H1 (cell line): ENCODE measurements around the gene FARP2. TPM values are rescaled to one million over a fixed set of nuclear protein-coding genes. Genes with fewer than 3 reads are reported as not detected.

ENCODE experiments used
- CTCF ChIA-PET: fragments of 300-600 bp; sonication (Branson Sonifier 250); formaldehyde crosslinking; loops from one replicate; lab custom pipeline; 2021; ENCODE audit not compliant: partially characterized antibody; lab: Charles Lee
- POLR2A ChIA-PET: fragments of 300-600 bp; sonication (Branson Sonifier 250); formaldehyde crosslinking; loops from one replicate; lab custom pipeline; 2021; ENCODE audit warnings: inconsistent platforms; ENCODE audit not compliant: partially characterized antibody; lab: Charles Lee
- DNase-seq, 2 experiments: peaks; one replicate each; pipeline versions ENCODE4 v3.0.0 to v3.0.0-alpha.2; 2010 to 2022; ENCODE audit warnings: low spot score in 2 of 2, low read depth in 1 of 2, mixed read lengths in 1 of 2
- FAIRE-seq: peaks from 2 replicates; lab custom pipeline; 2011; peaks lifted over from hg19 to GRCh38; lab: Jason Lieb, UNC
- H2AFZ ChIP-seq: 2 replicates; pipeline ENCODE4 v1.8.1; 2012; ENCODE audit warnings: low read length, inconsistent platforms
- H2AK5ac ChIP-seq: 2 replicates; pipeline ENCODE4 v1.6.1; 2013; ENCODE audit warnings: low read depth, low read length
- H2BK120ac ChIP-seq: replicated peaks from 2 replicates; pipeline ENCODE3; 2013; ENCODE audit warnings: low read depth, low read length, inconsistent platforms
- H2BK12ac ChIP-seq: 2 replicates; pipeline ENCODE4 v1.6.1; 2013; ENCODE audit warnings: low read depth, low read length
- H2BK15ac ChIP-seq: 2 replicates; pipeline ENCODE4 v1.6.1; 2013; ENCODE audit warnings: low read length
- H2BK20ac ChIP-seq: 2 replicates; pipeline ENCODE4 v1.6.1; 2013; ENCODE audit warnings: low read length
- H2BK5ac ChIP-seq: 2 replicates; pipeline ENCODE4 v1.6.1; 2013; ENCODE audit warnings: low read depth, low read length
- H3K14ac ChIP-seq: 2 replicates; pipeline ENCODE4 v1.6.1; 2013; ENCODE audit warnings: inconsistent platforms; ENCODE audit not compliant: insufficient read length
- H3K18ac ChIP-seq: 2 replicates; pipeline ENCODE4 v1.6.1; 2013; ENCODE audit warnings: low read length; ENCODE audit errors: extremely low read depth
- H3K23ac ChIP-seq: 2 replicates; pipeline ENCODE4 v1.6.1; 2013; ENCODE audit warnings: inconsistent platforms; ENCODE audit not compliant: insufficient read length
- H3K23me2 ChIP-seq: 2 replicates; pipeline ENCODE4 v1.6.1; 2013; ENCODE audit warnings: low read depth, low read length
- H3K27ac ChIP-seq: 2 replicates; pipeline ENCODE4 v1.6.1; 2011; ENCODE audit warnings: low read depth, low read length, inconsistent platforms
- H3K27me3 ChIP-seq, 4 experiments: replicated peaks in 1 of 4; 1 replicate in 1 of 4; 2 replicates in 3 of 4; pipeline versions ENCODE4 v1.6.1 to v1.8.1; 2011 to 2013; ENCODE audit warnings: low read length in 3 of 4, mild to moderate bottlenecking in 3 of 4, inconsistent platforms in 2 of 4, mixed read lengths in 2 of 4, moderate library complexity in 1 of 4; ENCODE audit not compliant: control insufficient read depth in 3 of 4, insufficient read depth in 3 of 4; ENCODE audit errors: extremely low read depth in 1 of 4
- H3K36me3 ChIP-seq, 4 experiments: 2 replicates each; pipeline versions ENCODE4 v1.6.1 to v1.8.1; 2011 to 2013; ENCODE audit warnings: mild to moderate bottlenecking in 4 of 4, low read length in 3 of 4, moderate library complexity in 2 of 4, control low read depth in 1 of 4, inconsistent platforms in 1 of 4; ENCODE audit not compliant: insufficient read depth in 4 of 4, control insufficient read depth in 2 of 4
- H3K4ac ChIP-seq: replicated peaks from 2 replicates; pipeline ENCODE3; 2013; ENCODE audit warnings: low read length, low read depth, mixed read lengths, inconsistent platforms; ENCODE audit not compliant: insufficient read length
- H3K4me1 ChIP-seq, 4 experiments: replicated peaks in 1 of 4; 1 replicate in 1 of 4; 2 replicates in 3 of 4; pipeline versions ENCODE4 v1.6.1 to v1.8.1; 2011 to 2013; ENCODE audit warnings: low read length in 3 of 4, inconsistent platforms in 2 of 4, mixed read lengths in 1 of 4; ENCODE audit not compliant: insufficient read depth in 4 of 4, control insufficient read depth in 3 of 4
- H3K4me2 ChIP-seq, 2 experiments: 2 replicates each; pipeline versions ENCODE4 v1.6.1 to v1.8.1; 2011 to 2013; ENCODE audit warnings: low read depth in 2 of 2, low read length in 2 of 2, control low read depth in 1 of 2, inconsistent platforms in 1 of 2, mild to moderate bottlenecking in 1 of 2; ENCODE audit not compliant: insufficient read depth in 1 of 2
- H3K4me3 ChIP-seq, 4 experiments: fragments of 200-600, 300-600 bp in 1 of 4; sonication (generic), shearing (Covaris generic), sonication (Bioruptor Twin) in 1 of 4; 2 replicates each; pipeline versions ENCODE4 v1.5.1 to v1.8.1; 2011 to 2016; ENCODE audit warnings: low read length in 4 of 4, low read depth in 3 of 4, control low read depth in 2 of 4, inconsistent platforms in 2 of 4, mild to moderate bottlenecking in 2 of 4, mixed read lengths in 1 of 4, moderate library complexity in 1 of 4; ENCODE audit not compliant: insufficient read depth in 2 of 4; ENCODE audit errors: extremely low read depth in 1 of 4
- H3K56ac ChIP-seq: replicated peaks from 2 replicates; pipeline ENCODE3; 2013; ENCODE audit warnings: low read depth, mild to moderate bottlenecking, mixed read lengths, low read length, inconsistent platforms; ENCODE audit not compliant: insufficient read length
- H3K79me1 ChIP-seq: 2 replicates; pipeline ENCODE4 v1.6.1; 2013; ENCODE audit warnings: low read depth, low read length, control low read depth
- H3K79me2 ChIP-seq, 2 experiments: 2 replicates each; pipeline versions ENCODE4 v1.6.1 to v1.8.1; 2012 to 2013; ENCODE audit warnings: low read length in 2 of 2, mild to moderate bottlenecking in 2 of 2, inconsistent platforms in 1 of 2; ENCODE audit not compliant: insufficient read depth in 2 of 2, control insufficient read depth in 1 of 2
- H3K9ac ChIP-seq, 4 experiments: replicated peaks in 1 of 4; 1 replicate in 1 of 4; 2 replicates in 3 of 4; pipeline versions ENCODE4 v1.6.1 to v1.8.1; 2011 to 2013; ENCODE audit warnings: low read depth in 3 of 4, low read length in 3 of 4, control low read depth in 2 of 4, mild to moderate bottlenecking in 2 of 4, moderate library complexity in 2 of 4, inconsistent platforms in 1 of 4; ENCODE audit errors: extremely low read depth in 1 of 4
- H3K9me3 ChIP-seq, 2 experiments: 2 replicates each; pipeline versions ENCODE4 v1.6.1 to v1.8.1; 2012 to 2013; ENCODE audit warnings: mild to moderate bottlenecking in 2 of 2, moderate library complexity in 2 of 2, control low read depth in 1 of 2, inconsistent platforms in 1 of 2, low read depth in 1 of 2, low read length in 1 of 2, mixed read lengths in 1 of 2; ENCODE audit not compliant: insufficient read depth in 2 of 2
- H4K20me1 ChIP-seq, 2 experiments: replicated peaks in 1 of 2; 2 replicates each; pipeline versions ENCODE3 to v1.8.1; 2011 to 2013; ENCODE audit warnings: inconsistent platforms in 2 of 2, low read length in 2 of 2, mild to moderate bottlenecking in 1 of 2; ENCODE audit not compliant: insufficient read depth in 2 of 2, control insufficient read depth in 1 of 2
- H4K5ac ChIP-seq: 2 replicates; pipeline ENCODE4 v1.6.1; 2013; ENCODE audit warnings: low read length, low read depth, mixed read lengths, inconsistent platforms; ENCODE audit not compliant: insufficient read length
- H4K8ac ChIP-seq: 2 replicates; pipeline ENCODE4 v1.8.0; 2013; ENCODE audit warnings: mild to moderate bottlenecking, moderate library complexity, low read length, inconsistent platforms; ENCODE audit not compliant: insufficient read depth; ENCODE audit errors: extremely low read depth
- H4K91ac ChIP-seq: replicated peaks from 2 replicates; pipeline ENCODE3; 2013; ENCODE audit warnings: low read length, mixed read lengths, inconsistent platforms; ENCODE audit not compliant: insufficient read length
- ASH2L ChIP-seq: fragments of 200-600, 300-600 bp; sonication (generic); IDR thresholded peaks from one replicate; pipeline ENCODE4 v1.7.1; 2017; ENCODE audit warnings: low read length
- BCL11A ChIP-seq, 2 experiments: IDR thresholded peaks; one replicate each; pipeline ENCODE4 v1.6.1; 2011; ENCODE audit warnings: low read depth in 2 of 2, low read length in 2 of 2, mild to moderate bottlenecking in 2 of 2
- EP300 ChIP-seq, 2 experiments: IDR thresholded peaks; 1 replicate in 1 of 2; 2 replicates in 1 of 2; pipeline ENCODE4 v1.6.1; 2011 to 2012; ENCODE audit warnings: low read depth in 2 of 2, low read length in 2 of 2, mild to moderate bottlenecking in 2 of 2, borderline replicate concordance in 1 of 2, inconsistent platforms in 1 of 2, moderate library complexity in 1 of 2
- EZH2 ChIP-seq: fragments of 200-600 bp; sonication (generic); IDR thresholded peaks from 2 replicates; pipeline ENCODE4 v1.7.1; 2012; ENCODE audit warnings: low read depth, mild to moderate bottlenecking, moderate library complexity, low read length, inconsistent platforms; ENCODE audit not compliant: severe bottlenecking
- GABPA ChIP-seq: IDR thresholded peaks from 2 replicates; pipeline ENCODE4 v1.6.1; 2011; ENCODE audit warnings: mild to moderate bottlenecking, low read length, moderate library complexity, borderline replicate concordance; ENCODE audit not compliant: insufficient read depth
- GTF2F1 ChIP-seq: IDR thresholded peaks from 2 replicates; pipeline ENCODE4 v1.6.1; 2012; ENCODE audit warnings: low read depth, low read length, improper control_type of control experiment, borderline replicate concordance
- KDM1A ChIP-seq: fragments of 200-600, 300-600 bp; sonication (generic); IDR thresholded peaks from 2 replicates; pipeline ENCODE4 v1.7.1; 2016; ENCODE audit warnings: mild to moderate bottlenecking, low read length, borderline replicate concordance
- NANOG ChIP-seq: IDR thresholded peaks from 2 replicates; pipeline ENCODE4 v1.6.1; 2011; ENCODE audit warnings: low read length, low read depth, mild to moderate bottlenecking, inconsistent platforms; ENCODE audit not compliant: insufficient read depth, poor library complexity, severe bottlenecking
- PHF8 ChIP-seq: fragments of 200-600 bp; sonication (generic); conservative IDR thresholded peaks from 2 replicates; pipeline ENCODE4 v1.7.1; 2012; ENCODE audit warnings: low read depth, mild to moderate bottlenecking, inconsistent platforms, low read length, moderate library complexity
- POLR2AphosphoS5 ChIP-seq: IDR thresholded peaks from 2 replicates; pipeline ENCODE4 v1.6.1; 2011; ENCODE audit warnings: low read depth, low read length
- POU5F1 ChIP-seq: IDR thresholded peaks from 2 replicates; pipeline ENCODE4 v1.6.1; 2011; ENCODE audit warnings: low read depth, mild to moderate bottlenecking, low read length, moderate library complexity
- SAP30 ChIP-seq: fragments of 300-600 bp; sonication (generic); IDR thresholded peaks from 2 replicates; pipeline ENCODE4 v1.7.1; 2012; ENCODE audit warnings: low read length, moderate library complexity, mild to moderate bottlenecking, inconsistent platforms; ENCODE audit not compliant: insufficient read depth, insufficient replicate concordance
- SP4 ChIP-seq: IDR thresholded peaks from 2 replicates; pipeline ENCODE4 v1.6.1; 2012; ENCODE audit warnings: low read length, inconsistent platforms
- TCF12 ChIP-seq: IDR thresholded peaks from 2 replicates; pipeline ENCODE4 v1.6.1; 2011; ENCODE audit warnings: low read depth, mild to moderate bottlenecking, low read length
- WGBS, 2 experiments: shearing (Covaris generic) in 1 of 2; methylation state at CpG; one replicate each; pipeline versions ENCODE4 v1.1.6 to v1.1.7; 2013 to 2015; ENCODE audit warnings: low lambda C conversion rate in 2 of 2, mixed read lengths in 2 of 2, inconsistent platforms in 1 of 2, low coverage in 1 of 2, missing lambda C conversion rate in 1 of 2; ENCODE audit not compliant: insufficient replicate concordance in 2 of 2, insufficient coverage in 1 of 2, insufficient read length in 1 of 2; ENCODE audit errors: extremely low coverage in 1 of 2, missing lambda C conversion rate in 1 of 2; 5-methylcytosine and 5-hydroxymethylcytosine counted together
- polyA plus RNA-seq, 7 experiments: library from polyadenylated mRNA; depleted of rRNA in 3 of 7; stranded (reverse) in 5 of 7; unstranded in 2 of 7; fragments of >200 nt in 5 of 7; fragments of 200-250 nt in 2 of 7; gene quantifications; 1 replicate in 5 of 7; 2 replicates in 1 of 7; 4 replicates in 1 of 7; pipeline versions ENCODE4 v1.2.1 to v1.2.3, GENCODE V29; 2011 to 2013; ENCODE audit warnings: missing spikeins in 2 of 7, mixed read lengths in 2 of 7
- total RNA-seq: library from RNA; stranded (reverse); fragmentation: NEBNext Ultra II Directional; extraction: Animal tissue kit (Norgen Biotek cat#: 25700); gene quantifications from 2 replicates; pipeline ENCODE4 v1.2.1, GENCODE V29; 2021

Gene FARP2
- total and polyA plus RNA-seq, 2 of the 8 experiments (the other 6 are each of a cell fraction or from before 2014, with no cell fraction given), result 12.4 to 33.4 TPM

GRCh38 chr2:241410739-241411176 lies 54.7 kb downstream of the FARP2 start:
- Histone ChIP-seq H3K27me3 (no peaks in the 10 kb centered on the region), H3K14ac (no peak overlapping the region), H3K23me2 (no peaks in the 10 kb centered on the region), H3K23ac (no peak overlapping the region), H2BK20ac (no peak overlapping the region), H3K4me1 (no peaks in the 10 kb centered on the region), H4K91ac (no peak overlapping the region), H3K79me1 (no peaks in the 10 kb centered on the region), H3K4ac (no peak overlapping the region), H3K9ac (no peak overlapping the region), H4K20me1 (peaks cover 0 to 4% of the 10 kb centered on the region in 2 experiments), H3K36me3 (peaks cover 3 to 36% (median 12%) of the 10 kb centered on the region in 4 experiments; a peak in 6 of 8 replicates), H3K18ac (no peak overlapping the region), H3K27ac (no peak overlapping the region), H3K4me2 (no peak overlapping the region), H3K4me3 (no peak overlapping the region), H2BK15ac (no peak overlapping the region), H4K8ac (no peak overlapping the region), H3K79me2 (no peaks in the 10 kb centered on the region), H2BK120ac (no peak overlapping the region), H2BK12ac (no peak overlapping the region), H4K5ac (no peak overlapping the region), H2BK5ac (no peak overlapping the region), H2AK5ac (no peak overlapping the region), H3K56ac (no peak overlapping the region), H3K9me3 (no peaks in the 10 kb centered on the region), H2AFZ (no peak overlapping the region)
- WGBS, 2 experiments, result 95% methylated on average over 9 of the region's 9 CpGs; no CpG with 5 or more reads in 1 of the 2 experiments
- DNase-seq, result no peak
- POLR2A ChIA-PET, result interaction anchor here (0.6 kb wide), 1 partner anchor 96 kb away, joined by 3 read pairs; no protein-coding TSS in a partner anchor
- TF ChIP-seq NANOG, result no peak
- TF ChIP-seq EP300 (IDR thresholded peaks at IDR 0.05; ENCODE audit: borderline replicate concordance in 1 of 2, low read depth in 2 of 2, low read length in 2 of 2), result no peak
- TF ChIP-seq POU5F1, result no peak
- TF ChIP-seq BCL11A (IDR thresholded peaks at IDR 0.05; ENCODE audit: low read depth in 2 of 2, low read length in 2 of 2), result no peak
- TF ChIP-seq SP4, result no peak
- no peak for TF ChIP-seq GABPA
- no peak for TF ChIP-seq POLR2AphosphoS5
- no peak for TF ChIP-seq PHF8
- no peak for TF ChIP-seq ASH2L
- no peak for TF ChIP-seq EZH2
- TF ChIP-seq TCF12, result no peak
- TF ChIP-seq SAP30, result no peak
- no peak for TF ChIP-seq KDM1A
- TF ChIP-seq GTF2F1, result no peak
- FAIRE-seq, result no peak
- CTCF ChIA-PET, result interaction anchor here (0.9 kb wide), 1 partner anchor 18 kb away, joined by 3 read pairs; no protein-coding TSS in a partner anchor
